GM12878 (cell line): ENCODE results near the gene ZNF679.

Experiments used
- ASH2L ChIP-seq: fragments of 300-600, 200-600 bp; sonication (generic); IDR thresholded peaks from 2 replicates; pipeline ENCODE4 v1.6.1; 2017; ENCODE audit warnings: low read depth, mild to moderate bottlenecking, borderline replicate concordance
- CTCF ChIP-seq, 3 experiments: IDR thresholded peaks in 2 of 3; conservative IDR thresholded peaks in 1 of 3; 2 replicates each; pipeline ENCODE4 v1.5.1; 2011; ENCODE audit warnings: low read depth in 3 of 3, low read length in 3 of 3, mild to moderate bottlenecking in 3 of 3, control low read depth in 2 of 3, moderate library complexity in 2 of 3, inconsistent platforms in 1 of 3, mixed read lengths in 1 of 3; ENCODE audit not compliant: control insufficient read depth in 2 of 3, insufficient read depth in 1 of 3; ENCODE audit errors: extremely low read depth in 1 of 3

DNA sequence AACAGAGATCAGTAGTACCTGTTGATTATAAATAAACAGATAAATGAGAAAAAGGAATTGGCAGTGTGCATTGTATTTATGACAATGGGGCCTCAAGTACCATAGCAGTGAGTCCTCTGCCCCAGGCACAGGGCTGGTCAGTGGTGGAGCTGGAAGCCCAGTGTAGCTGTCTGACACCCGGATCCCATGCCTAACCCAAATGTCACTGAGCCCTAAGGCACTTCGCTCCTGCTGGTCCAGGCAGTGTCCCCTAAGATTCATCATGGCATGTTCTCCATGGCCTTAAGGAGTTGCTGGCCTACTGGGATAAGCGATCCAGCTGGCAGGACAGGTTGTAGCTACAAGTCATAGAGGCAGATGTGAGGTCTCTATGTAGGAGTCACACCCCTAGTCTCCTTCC lies 82.2 kb downstream of the ZNF679 start:
- TF ChIP-seq ASH2L (no peak), CTCF (IDR thresholded peaks at IDR 0.05 in 2 of 3, conservative IDR thresholded peaks at IDR 0.05 in 1 of 3; ENCODE audit: control insufficient read depth in 2 of 3, extremely low read depth in 1 of 3, insufficient read depth in 1 of 3, low read depth in 3 of 3, low read length in 3 of 3) (no peak)
